Epidermal melanocyte (primary cell): Measurements from ENCODE around the gene SOHLH2.

ENCODE experiments used
- DNase-seq: peaks from one replicate; pipeline ENCODE4 v3.0.0; 2011; ENCODE audit warnings: low spot score; ENCODE audit not compliant: insufficient read length

Gene SOHLH2

GRCh38 chr13:36131931-36132297 lies 82.4 kb downstream of the SOHLH2 start:
- DNase-seq, result no peak

GRCh38 chr13:36131222-36131930 lies 83.0 kb downstream of the SOHLH2 start, which contains the start of gene DCLK1:
DCLK1 (minus strand) TSS chr13:36131382.
- no peak for DNase-seq

GRCh38 chr13:36130552-36131221 lies 83.7 kb downstream of the SOHLH2 start:
- no peak for DNase-seq

DNA sequence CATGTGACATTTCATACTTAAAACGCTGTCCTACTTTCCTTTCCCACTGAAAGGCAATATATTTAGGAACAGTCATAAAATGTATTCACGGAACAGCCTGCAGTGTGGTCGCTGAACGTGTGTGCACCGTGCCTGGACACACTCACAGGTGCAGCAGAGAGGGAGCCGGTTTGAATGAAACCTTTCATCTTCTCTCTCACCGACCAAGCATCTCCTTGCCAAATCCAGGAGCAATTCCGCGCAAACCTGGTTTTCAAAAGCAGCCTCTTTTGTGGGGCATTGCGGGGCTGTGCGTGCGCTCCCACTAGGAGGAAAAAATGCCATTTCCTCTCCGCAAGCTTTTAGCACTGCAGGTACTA lies 84.2 kb downstream of the SOHLH2 start:
- DNase-seq, result no peak

- no peak for DNase-seq
Observed at GRCh38 chr13:36129539-36129938, 84.8 kb downstream of the SOHLH2 start.

DNA sequence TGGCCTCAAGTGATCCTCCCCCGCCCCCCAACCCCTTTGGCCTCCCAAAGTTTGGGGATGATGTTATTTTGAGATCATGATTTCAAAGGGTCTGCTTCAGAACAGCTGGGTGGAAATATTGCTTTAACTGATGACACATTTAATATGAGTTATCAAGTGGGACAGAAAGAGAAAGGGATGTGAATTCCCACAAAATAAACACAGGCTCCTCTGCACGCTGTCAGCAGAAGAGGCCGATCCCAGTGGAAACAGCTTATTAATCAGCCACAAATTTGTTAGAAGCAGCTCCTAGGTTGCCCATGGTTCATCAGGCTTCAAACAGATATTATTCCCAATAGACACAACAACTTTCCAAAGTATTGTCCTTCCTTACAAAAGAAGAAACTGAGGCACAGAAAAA lies 87.9 kb downstream of the SOHLH2 start:
- DNase-seq, result no peak

- no peak for DNase-seq
Observed at GRCh38 chr13:36125841-36126240, 88.5 kb downstream of the SOHLH2 start.

DNA sequence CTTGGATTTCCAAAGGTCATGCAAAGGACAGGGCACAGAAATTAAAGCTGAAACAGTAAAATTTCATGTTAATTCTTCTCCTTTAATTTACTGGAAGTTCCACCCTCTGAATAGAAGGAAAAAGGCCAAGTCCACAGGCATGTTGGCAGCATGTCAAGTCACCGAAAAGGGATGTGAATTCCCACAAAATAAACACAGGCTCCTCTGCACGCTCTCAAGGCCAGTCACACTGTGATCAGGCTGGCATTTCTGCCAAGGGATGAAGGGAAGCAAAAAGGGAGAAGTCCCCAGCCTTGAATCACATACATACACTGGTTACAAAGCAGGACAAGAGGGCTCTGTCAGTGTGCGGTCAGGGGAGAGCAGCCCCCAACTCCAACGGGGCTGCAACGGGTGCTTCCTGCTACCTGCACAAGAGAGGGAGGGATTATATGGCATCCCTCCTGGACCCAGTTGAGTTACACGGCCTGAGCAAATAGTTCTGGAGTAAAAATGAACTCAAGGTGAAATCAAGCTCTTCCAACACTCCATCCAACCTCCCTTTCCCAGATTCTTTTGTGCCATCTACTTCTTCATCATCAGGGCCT lies 90.0 kb downstream of the SOHLH2 start:
- peak; percentile 83 for DNase-seq
